Ovary (tissue), 3 donors: ENCODE data around the gene ELP2.

Source experiments
- CTCF ChIP-seq, 3 donors: fragments of 450-650 bp in 2 of 3; fragments of 200-600 bp in 1 of 3; IDR thresholded peaks; one replicate each; pipeline versions ENCODE4 v1.5.1 to v1.8.0; 2016 to 2022; ENCODE audit warnings: antibody characterized with exemption in 3 of 3, mild to moderate bottlenecking in 1 of 3
- POLR2A ChIP-seq: fragments of 450-650 bp; IDR thresholded peaks from one replicate; pipeline ENCODE4 v1.6.1; 2017; ENCODE audit warnings: antibody characterized with exemption, mild to moderate bottlenecking, moderate library complexity
- donor health status: DM: no; HTN: no; CAD: no.

- TF ChIP-seq CTCF (IDR thresholded peaks at IDR 0.05) (no peak), POLR2A (no peak)
Observed at GRCh38 chr18:36181898-36182506, 52.3 kb downstream of the ELP2 start.
